Epidermal melanocyte (primary cell): Measurements from ENCODE around the gene IL36B.

Source experiments
- DNase-seq: peaks from one replicate; pipeline ENCODE4 v3.0.0; 2011; ENCODE audit warnings: low spot score; ENCODE audit not compliant: insufficient read length

IL36B gene

GRCh38 chr2:113076954-113077669 is 24.4 kb upstream of the IL36B start:
- no peak for DNase-seq

GRCh38 chr2:113075600-113075999 is 22.9 kb upstream of the IL36B start:
- no peak for DNase-seq

- DNase-seq, result no peak
Measured at GRCh38 chr2:113075030-113075429, 22.4 kb upstream of the IL36B start.

- DNase-seq, result no peak
Measured at GRCh38 chr2:113073325-113073834, 20.7 kb upstream of the IL36B start.

GRCh38 chr2:113072584-113072983 is 19.9 kb upstream of the IL36B start:
- no peak for DNase-seq

- DNase-seq, result no peak
Measured at GRCh38 chr2:113070606-113070975, 17.9 kb upstream of the IL36B start.

- DNase-seq, result no peak
Measured at GRCh38 chr2:113069676-113070605, 17.3 kb upstream of the IL36B start.

GRCh38 chr2:113068706-113069485 is 16.2 kb upstream of the IL36B start:
- DNase-seq, result no peak

GRCh38 chr2:113068249-113068648 is 15.6 kb upstream of the IL36B start:
- no peak for DNase-seq

GRCh38 chr2:113067681-113068080 is 15.0 kb upstream of the IL36B start, which contains the start of gene IL1F10:
Gene IL1F10 (plus strand): TSS chr2:113067970. CDS start chr2:113072739, 4,769 bp downstream.
- no peak for DNase-seq

- no peak for DNase-seq
Measured at GRCh38 chr2:113064898-113065297, 12.2 kb upstream of the IL36B start.

- no peak for DNase-seq
Measured at GRCh38 chr2:113064281-113064680, 11.6 kb upstream of the IL36B start.

GRCh38 chr2:113061896-113062770 is 9.5 kb upstream of the IL36B start:
- DNase-seq, result no peak

- DNase-seq, result no peak
Measured at GRCh38 chr2:113061241-113061640, 8.6 kb upstream of the IL36B start.

- no peak for DNase-seq
Measured at GRCh38 chr2:113060796-113061195, 8.1 kb upstream of the IL36B start.

GRCh38 chr2:113060396-113060795 is 7.7 kb upstream of the IL36B start:
- no peak for DNase-seq

- no peak for DNase-seq
Measured at GRCh38 chr2:113058998-113059960, 6.6 kb upstream of the IL36B start, which contains the start of gene IL36RN. Gene IL36RN (plus strand): TSS chr2:113059198. CDS start chr2:113059439, 241 bp downstream.

- DNase-seq, result no peak
Measured at GRCh38 chr2:113058411-113058994, 5.8 kb upstream of the IL36B start.

- no peak for DNase-seq
Measured at GRCh38 chr2:113057117-113057516, 4.5 kb upstream of the IL36B start.
